Psoas muscle (tissue), 8 donors: Measurements from ENCODE around the gene CDC42BPB. TPM values are rescaled to one million over a fixed set of nuclear protein-coding genes. Genes with fewer than 3 reads are reported as not detected.

Experiments
- ATAC-seq, 4 donors: fragments of 200-7000 bp; cut with Tn5 transposase; one replicate each; pipeline ENCODE4 v1.9.1; 2020; ENCODE audit warnings: moderate library complexity in 3 of 4, mild to moderate bottlenecking in 2 of 4
- DNase-seq, 2 donors: peaks; one replicate each; pipeline ENCODE4 v3.0.0-alpha.2; 2020
- H3K27ac ChIP-seq: fragments of 200-600 bp; one replicate; pipeline ENCODE4 v1.8.0; 2022
- H3K27me3 ChIP-seq, 3 donors: fragments of 200-600 bp in 1 of 3; one replicate each; pipeline versions ENCODE4 v1.6.1 to v1.8.0; 2013 to 2022; ENCODE audit warnings: low read length in 2 of 3, mild to moderate bottlenecking in 2 of 3, moderate library complexity in 1 of 3; ENCODE audit not compliant: insufficient read depth in 3 of 3
- H3K36me3 ChIP-seq, 2 donors: fragments of 200-600 bp in 1 of 2; one replicate each; pipeline versions ENCODE4 v1.6.1 to v1.8.0; 2013 to 2022; ENCODE audit warnings: low read depth in 1 of 2, mild to moderate bottlenecking in 1 of 2, moderate library complexity in 1 of 2; ENCODE audit not compliant: insufficient read depth in 1 of 2
- H3K4me1 ChIP-seq: fragments of 200-600 bp; one replicate; pipeline ENCODE4 v1.8.0; 2022
- H3K4me3 ChIP-seq: fragments of 200-600 bp; one replicate; pipeline ENCODE4 v1.8.0; 2022; ENCODE audit warnings: mild to moderate bottlenecking
- H3K9me3 ChIP-seq: fragments of 200-600 bp; one replicate; pipeline ENCODE4 v1.8.0; 2022
- WGBS, 3 donors: extraction: QIAGEN DNeasy Blood & Tissue Kit; methylation state at CpG; one replicate each; pipeline versions ENCODE4 v1.1.6 to v1.1.7; 2013; 5-methylcytosine and 5-hydroxymethylcytosine counted together
- intact Hi-C, 2 donors: fragments of 100-400 bp; cut with DNase I; formaldehyde crosslinking; loops; one replicate each; pipeline versions ENCODE4 v1.11.0 to v1.14.2; 2022
- polyA plus RNA-seq, 3 donors: library from polyadenylated mRNA; stranded (reverse); fragments of 200-250 nt; gene quantifications; one replicate each; pipeline ENCODE4 v1.2.3, GENCODE V29; 2013
- total RNA-seq, 4 donors: library from RNA; stranded (reverse); fragmentation: NEBNext Ultra II Directional in 2 of 4; extraction: Animal tissue kit (Norgen Biotek cat#: 25700) in 2 of 4; gene quantifications; one replicate each; pipeline versions ENCODE4 v1.2.1 to v1.2.4, GENCODE V29; 2021 to 2023
- TF ChIP-seq, protein P1 (sequence below): fragments of 200-600 bp; IDR thresholded peaks from one replicate; pipeline ENCODE4 v1.8.0; 2022; ENCODE audit warnings: antibody characterized with exemption
- donor health status: healthy with polysubstance abuse.
- donor health status: DM: no; HTN: no; CAD: no; lungs with moderate emphysema.
- donor health status: Bipolar disorder and iron deficiency.
- donor health status: healthy.
- donor health status: DM: yes; HTN: yes; CAD: no.
- donor health status: DM: no; HTN: no; CAD: no.
- donor health status: DM: no; HTN: no; CAD: no.
- donor health status: DM: yes; HTN: yes; CAD: no.

Gene CDC42BPB
- total and polyA plus RNA-seq, 7 donors: 20.2 to 57.4 (median 40.0) TPM

DNA sequence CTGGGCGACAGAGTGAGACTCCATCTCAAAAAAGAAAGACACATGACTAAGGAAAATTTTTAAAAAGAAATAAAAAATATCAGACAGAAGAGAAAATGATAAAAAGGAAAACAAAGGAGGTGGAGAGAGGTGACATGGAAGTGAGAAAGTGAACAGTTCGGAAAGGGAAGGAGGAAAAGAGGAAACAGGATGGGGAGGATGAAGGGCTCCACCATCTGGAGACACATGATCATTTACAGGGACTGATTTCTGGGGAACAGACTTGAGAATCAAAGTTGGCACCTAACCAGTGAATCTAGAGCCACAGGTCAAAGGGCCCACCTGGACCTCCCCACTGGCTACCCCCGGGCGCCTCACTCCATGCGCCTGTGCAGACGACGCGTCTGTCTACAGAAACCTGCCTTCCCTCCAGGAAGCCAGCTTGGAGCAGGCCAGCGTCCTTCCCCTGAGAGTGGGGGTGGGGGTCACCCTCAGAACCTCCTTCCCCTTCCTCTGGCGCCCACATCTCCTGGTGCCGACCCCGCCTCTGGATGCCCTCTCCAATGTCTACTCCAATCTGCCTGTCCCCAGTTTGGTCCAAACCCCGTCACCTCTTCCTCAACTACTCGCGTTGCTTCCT, 74.4 kb downstream of the CDC42BPB start:
- intact Hi-C loops: no loop called here
- no peak for DNase-seq
- H3K27ac ChIP-seq: no peak overlapping the region
- H3K4me1 ChIP-seq: no peaks in the 10 kb centered on the region
- peak in 2 of 4 donors; percentile 24 to 25 for ATAC-seq
- WGBS, 3 donors: 87 to 89% (median 88%) methylated on average over 12 to 15 of the region's 15 CpGs
- H3K4me3 ChIP-seq: no peak overlapping the region
- TF ChIP-seq, protein P1, sequence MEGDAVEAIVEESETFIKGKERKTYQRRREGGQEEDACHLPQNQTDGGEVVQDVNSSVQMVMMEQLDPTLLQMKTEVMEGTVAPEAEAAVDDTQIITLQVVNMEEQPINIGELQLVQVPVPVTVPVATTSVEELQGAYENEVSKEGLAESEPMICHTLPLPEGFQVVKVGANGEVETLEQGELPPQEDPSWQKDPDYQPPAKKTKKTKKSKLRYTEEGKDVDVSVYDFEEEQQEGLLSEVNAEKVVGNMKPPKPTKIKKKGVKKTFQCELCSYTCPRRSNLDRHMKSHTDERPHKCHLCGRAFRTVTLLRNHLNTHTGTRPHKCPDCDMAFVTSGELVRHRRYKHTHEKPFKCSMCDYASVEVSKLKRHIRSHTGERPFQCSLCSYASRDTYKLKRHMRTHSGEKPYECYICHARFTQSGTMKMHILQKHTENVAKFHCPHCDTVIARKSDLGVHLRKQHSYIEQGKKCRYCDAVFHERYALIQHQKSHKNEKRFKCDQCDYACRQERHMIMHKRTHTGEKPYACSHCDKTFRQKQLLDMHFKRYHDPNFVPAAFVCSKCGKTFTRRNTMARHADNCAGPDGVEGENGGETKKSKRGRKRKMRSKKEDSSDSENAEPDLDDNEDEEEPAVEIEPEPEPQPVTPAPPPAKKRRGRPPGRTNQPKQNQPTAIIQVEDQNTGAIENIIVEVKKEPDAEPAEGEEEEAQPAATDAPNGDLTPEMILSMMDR: no peak
- peaks cover 5% of the 10 kb centered on the region for H3K9me3 ChIP-seq
- H3K27me3 ChIP-seq: no peaks in the 10 kb centered on the region
- H3K36me3 ChIP-seq: peaks cover 0 to 88% of the 10 kb centered on the region in 2 donors

DNA sequence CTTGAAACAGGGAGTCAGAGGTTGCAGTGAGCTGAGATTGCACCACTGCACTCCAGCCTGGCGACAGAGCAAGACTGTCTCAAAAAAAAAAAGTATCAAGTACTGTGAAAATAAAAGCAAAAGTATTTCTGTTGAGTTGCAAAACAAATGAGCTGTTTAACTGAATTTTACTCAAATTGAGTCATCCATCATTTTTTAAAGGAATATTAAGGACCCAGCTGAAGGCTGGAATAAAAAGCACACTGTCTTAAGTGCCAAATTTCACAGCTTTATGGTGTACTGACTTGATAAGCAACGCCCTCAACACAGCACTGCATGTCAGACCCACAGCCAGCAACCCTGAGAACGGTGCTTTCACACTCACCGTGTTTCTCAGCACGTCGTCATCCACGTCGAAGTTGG, 76.9 kb downstream of the CDC42BPB start:
- 88 to 91% (median 89%) methylated on average over 8 of the region's 8 CpGs for WGBS, 3 donors
- Histone ChIP-seq H3K36me3 (peaks cover 0 to 95% of the 10 kb centered on the region in 2 donors), H3K27ac (no peak overlapping the region), H3K9me3 (no peaks in the 10 kb centered on the region), H3K27me3 (no peaks in the 10 kb centered on the region), H3K4me1 (no peaks in the 10 kb centered on the region), H3K4me3 (no peak overlapping the region)
- TF ChIP-seq, protein P1: no peak
- intact Hi-C loops: no loop called here
- no peak for DNase-seq
- no peak for ATAC-seq

DNA sequence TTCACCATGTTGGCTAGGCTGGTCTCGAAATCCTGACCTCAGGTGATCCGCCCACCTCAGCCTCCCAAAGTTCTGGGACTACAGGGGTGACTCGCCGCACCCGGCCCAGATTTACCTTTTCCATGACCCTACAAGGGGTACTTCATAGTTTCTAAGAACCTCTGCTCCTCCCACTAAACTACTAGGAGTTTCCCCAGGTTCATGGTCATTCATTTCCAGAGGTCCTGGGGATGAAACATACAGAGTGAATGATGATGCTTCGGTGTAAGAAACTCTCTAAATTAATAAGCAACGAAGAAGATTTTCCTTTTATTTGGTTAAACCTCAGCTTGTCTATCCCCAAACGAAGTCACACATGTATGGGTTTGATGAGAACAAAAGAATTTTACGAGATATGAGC, 77.9 kb downstream of the CDC42BPB start:
- 95% methylated on average over 9 of the region's 9 CpGs for WGBS, 3 donors
- H3K4me1 ChIP-seq: no peaks in the 10 kb centered on the region
- no peak for DNase-seq
- H3K9me3 ChIP-seq: no peaks in the 10 kb centered on the region
- peaks cover 0 to 98% of the 10 kb centered on the region in 2 donors for H3K36me3 ChIP-seq
- TF ChIP-seq, protein P1: no peak
- H3K27ac ChIP-seq: no peak overlapping the region
- H3K4me3 ChIP-seq: no peak overlapping the region
- no peak for ATAC-seq
- H3K27me3 ChIP-seq: no peaks in the 10 kb centered on the region
- intact Hi-C loops: no loop called here

DNA sequence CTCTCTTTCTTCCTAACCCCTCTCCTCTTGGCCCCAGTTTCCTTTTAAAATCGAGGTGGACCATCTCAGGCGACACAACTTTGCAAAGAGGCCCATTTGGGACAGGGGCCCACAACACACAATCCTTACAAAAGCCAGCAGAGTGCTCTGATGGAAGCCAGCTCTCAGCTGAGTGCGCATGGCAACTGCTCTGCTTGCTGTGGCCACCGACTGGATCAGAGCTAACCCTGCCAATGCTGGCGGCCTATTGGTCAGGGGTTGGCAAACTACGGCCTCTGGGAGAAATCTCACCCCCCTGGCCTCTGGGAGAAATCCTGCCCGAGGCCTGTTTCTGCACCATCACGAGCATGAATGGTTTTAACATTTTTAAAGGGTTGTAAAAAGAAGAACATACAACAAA, 79.9 kb downstream of the CDC42BPB start:
- intact Hi-C loops: no loop called here
- Histone ChIP-seq H3K4me3 (no peak overlapping the region), H3K36me3 (peaks cover 0 to 98% of the 10 kb centered on the region in 2 donors), H3K27ac (no peak overlapping the region), H3K9me3 (no peaks in the 10 kb centered on the region), H3K27me3 (no peaks in the 10 kb centered on the region), H3K4me1 (no peaks in the 10 kb centered on the region)
- DNase-seq (no peak), ATAC-seq (no peak)
- WGBS, 3 donors: 78 to 85% (median 79%) methylated on average over 8 of the region's 8 CpGs
- TF ChIP-seq, protein P1: no peak

DNA sequence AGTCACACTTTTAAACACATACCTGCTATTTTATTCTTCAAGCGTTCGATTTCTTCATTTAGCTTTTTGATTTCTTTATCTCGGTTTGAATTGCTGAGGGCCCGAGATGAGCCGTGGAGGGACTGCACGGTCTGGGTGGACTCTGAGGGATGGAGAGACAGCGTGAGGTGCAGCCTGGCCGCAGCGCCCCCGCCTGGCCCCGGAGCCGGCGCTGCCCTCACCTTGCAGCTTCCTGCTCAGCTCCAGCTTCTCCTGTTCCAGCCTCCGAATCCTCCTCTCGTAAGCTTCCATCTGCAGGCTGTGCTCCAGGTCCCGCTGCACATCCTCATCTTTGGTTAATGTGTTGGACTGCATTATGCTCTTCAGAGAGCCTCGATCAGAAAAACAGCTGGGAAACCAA, 81.7 kb downstream of the CDC42BPB start:
- TF ChIP-seq, protein P1: no peak
- intact Hi-C loops: no loop called here
- Histone ChIP-seq H3K27me3 (no peaks in the 10 kb centered on the region), H3K4me3 (no peak overlapping the region), H3K36me3 (peaks cover 5 to 98% of the 10 kb centered on the region in 2 donors), H3K4me1 (no peaks in the 10 kb centered on the region), H3K9me3 (no peaks in the 10 kb centered on the region), H3K27ac (no peak overlapping the region)
- DNase-seq: no peak
- no peak for ATAC-seq
- WGBS, 3 donors: 87 to 92% (median 92%) methylated on average over 17 of the region's 17 CpGs
